Left colon (tissue), 2 donors: ENCODE measurements around the gene IDI2. TPM values are rescaled to one million over a fixed set of nuclear protein-coding genes. Genes with fewer than 3 reads are reported as not detected.

Experiments
- ATAC-seq: fragments of 200-7000 bp; cut with Tn5 transposase; one replicate; pipeline ENCODE4 v1.9.1; 2020; ENCODE audit warnings: mild to moderate bottlenecking, moderate library complexity
- DNase-seq, 2 donors: peaks; one replicate each; pipeline ENCODE4 v3.0.0-alpha.2; 2020
- intact Hi-C, 2 donors: fragments of 100-400 bp; cut with DNase I in 1 of 2; cut with micrococcal nuclease in 1 of 2; formaldehyde crosslinking; loops; one replicate each; pipeline versions ENCODE4 v1.11.2 to v1.14.0; 2022; cut with DNase I, micrococcal nuclease
- total RNA-seq, 2 donors: library from RNA; stranded (reverse); fragmentation: NEBNext Ultra II Directional; extraction: Animal tissue kit (Norgen Biotek cat#: 25700); gene quantifications; one replicate each; pipeline ENCODE4 v1.2.1, GENCODE V29; 2021
- donor health status: DM: no; HTN: no; CAD: no.
- donor health status: DM: yes; HTN: yes; CAD: no.

Gene IDI2
- total RNA-seq, 2 donors from 2014 or later = not detected

DNA sequence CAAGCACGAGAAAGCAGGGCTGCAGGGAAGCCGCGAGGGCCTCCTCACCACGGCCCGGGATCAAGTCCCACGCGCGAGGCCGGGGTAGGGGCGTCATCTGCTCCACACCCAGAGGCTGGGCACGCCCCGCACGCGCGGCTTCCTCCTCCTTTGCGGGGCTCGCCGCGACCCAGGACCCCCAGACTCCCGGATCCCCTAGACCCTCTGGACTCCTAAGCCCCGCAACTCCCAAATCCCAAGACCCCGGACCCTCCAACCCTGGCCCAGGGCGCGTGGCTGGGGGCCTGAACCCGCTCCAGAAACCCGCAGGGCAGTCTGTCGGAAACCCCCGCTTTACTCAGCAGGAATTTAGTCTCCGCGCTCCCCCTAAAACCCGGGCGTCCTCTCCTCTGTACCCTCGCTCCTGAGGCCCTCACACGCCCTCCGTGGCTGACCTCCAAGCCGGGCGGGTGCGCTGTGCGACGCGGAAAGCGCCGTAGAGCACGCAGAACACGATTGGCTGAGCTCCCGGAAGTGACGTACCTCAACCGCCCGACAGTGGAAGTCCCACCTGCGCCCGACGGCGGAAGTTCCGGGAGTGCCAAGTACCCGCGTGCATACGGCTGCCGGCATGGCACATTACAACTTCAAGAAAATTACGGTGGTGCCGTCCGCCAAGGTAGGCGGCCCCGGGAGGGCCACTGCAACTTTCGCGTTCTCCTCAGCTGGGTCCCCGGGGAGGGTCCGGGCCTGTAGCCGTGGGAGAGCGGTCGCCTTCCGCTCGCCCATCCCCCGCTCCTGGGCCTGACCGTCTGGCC, 37.6 kb downstream of the IDI2 start, which contains the start of gene GTPBP4:
GTPBP4 (plus strand) TSS at position 565 of the 797 bp plus-strand sequence; CDS start at position 611, 46 bp downstream.
- DNase-seq (peak; percentile 99), ATAC-seq (peak; percentile 99)
- intact Hi-C loops = no loop called here

DNA sequence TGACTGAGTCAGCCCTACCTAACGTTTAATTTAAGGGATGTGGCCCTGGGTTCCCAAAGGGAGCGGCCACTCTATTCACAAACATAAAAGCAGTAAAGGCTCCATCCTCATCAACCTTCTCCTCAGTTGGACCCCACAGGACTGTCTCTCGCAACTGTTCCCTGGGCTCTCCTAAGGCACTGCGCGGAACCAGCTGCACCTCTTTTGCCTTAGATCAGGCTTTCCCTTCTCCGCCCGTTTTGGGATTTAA, 38.1 kb downstream of the IDI2 start:
- ATAC-seq = peak; percentile 29
- intact Hi-C loops = no loop called here
- no peak for DNase-seq

DNA sequence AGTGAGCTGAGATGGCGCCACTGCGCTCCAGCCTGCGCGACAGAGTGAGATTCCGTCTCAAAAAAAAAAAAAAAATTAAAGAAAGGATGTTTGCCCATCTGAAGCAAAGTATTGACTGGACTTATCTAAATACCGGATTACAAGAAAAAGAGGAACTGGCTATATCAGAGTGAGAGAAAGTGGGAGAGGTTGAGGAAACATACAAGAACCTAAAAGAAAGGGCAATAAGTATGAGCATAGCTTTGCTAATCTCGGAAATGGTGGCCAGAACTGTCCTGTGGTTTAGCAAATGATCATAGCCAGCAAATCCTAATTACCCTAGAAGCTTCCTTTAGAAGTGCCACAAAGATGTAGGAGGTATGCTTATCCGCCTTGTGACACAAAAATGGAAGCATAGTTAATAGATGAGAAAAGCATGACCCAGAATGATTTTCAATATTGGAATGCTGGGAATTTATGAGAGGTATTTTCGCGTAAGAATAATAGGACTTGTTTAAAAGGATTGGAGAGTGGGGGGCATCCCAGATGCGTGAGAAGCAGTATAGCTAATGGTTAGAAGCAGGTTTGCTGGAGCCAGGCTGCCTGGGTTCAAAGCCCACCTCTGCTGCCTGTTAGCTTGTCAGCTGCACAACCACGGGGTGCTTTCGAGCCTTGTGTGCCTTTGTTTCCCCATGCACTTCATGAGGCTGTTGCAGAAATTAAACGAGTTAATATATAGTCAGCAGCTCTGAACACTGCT, 38.6 kb downstream of the IDI2 start:
- ATAC-seq (no peak), DNase-seq (peak in 1 of 2 donors; percentile 16)
- intact Hi-C loops = no loop called here

DNA sequence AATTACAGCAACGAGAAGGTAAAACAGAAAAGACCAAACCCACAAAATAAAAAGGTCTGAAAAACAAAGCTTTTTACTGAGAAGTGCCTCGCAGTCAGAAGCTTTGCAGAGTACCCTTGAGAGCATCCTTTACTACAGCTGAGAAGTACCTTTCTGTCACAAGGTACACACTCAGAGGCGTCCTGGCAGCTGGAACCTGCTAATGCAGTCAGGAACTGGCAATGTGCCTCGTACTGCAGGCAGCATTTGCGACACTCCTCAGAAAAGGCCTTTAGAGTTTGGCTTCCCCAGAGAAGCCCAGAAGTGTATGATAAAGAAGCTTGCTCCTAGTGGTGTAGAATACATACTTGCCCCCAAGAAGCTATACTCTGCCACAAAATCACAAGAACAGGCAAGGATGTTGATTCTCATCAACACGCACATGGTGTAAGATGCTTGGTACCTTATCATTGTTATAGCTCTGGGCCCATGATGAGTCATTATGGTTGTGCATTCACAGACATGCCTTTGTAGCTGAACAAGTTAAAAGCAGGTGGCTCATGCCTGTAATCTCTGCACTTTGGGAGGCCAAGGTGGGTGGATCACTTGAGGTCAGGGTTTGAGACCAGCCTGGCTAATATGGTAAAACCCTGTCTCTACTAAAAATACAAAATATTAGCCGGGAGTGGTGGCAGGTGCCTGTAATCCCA, 39.4 kb downstream of the IDI2 start:
- no peak for ATAC-seq
- no peak for DNase-seq
- intact Hi-C loops = no loop called here

DNA sequence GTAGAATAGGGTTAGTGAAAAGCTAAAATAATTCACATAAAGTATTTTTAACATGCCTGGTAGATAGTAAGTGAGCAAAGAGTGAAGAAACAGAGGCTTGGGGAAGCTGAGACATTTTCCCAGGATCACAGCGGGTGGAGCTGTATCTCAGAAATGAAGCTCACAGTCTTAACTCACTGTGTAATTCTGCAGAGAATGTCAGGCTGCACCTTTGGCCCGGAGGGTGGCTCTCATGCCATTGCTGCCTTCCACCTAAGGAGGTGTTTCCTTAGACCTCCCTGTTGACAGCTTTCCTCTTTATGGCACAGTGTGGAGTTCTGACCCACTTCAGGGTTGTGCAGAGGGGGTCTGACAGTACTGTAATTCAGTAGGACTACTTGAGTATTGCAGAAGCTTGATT, 40.3 kb downstream of the IDI2 start:
- intact Hi-C loops = no loop called here

DNA sequence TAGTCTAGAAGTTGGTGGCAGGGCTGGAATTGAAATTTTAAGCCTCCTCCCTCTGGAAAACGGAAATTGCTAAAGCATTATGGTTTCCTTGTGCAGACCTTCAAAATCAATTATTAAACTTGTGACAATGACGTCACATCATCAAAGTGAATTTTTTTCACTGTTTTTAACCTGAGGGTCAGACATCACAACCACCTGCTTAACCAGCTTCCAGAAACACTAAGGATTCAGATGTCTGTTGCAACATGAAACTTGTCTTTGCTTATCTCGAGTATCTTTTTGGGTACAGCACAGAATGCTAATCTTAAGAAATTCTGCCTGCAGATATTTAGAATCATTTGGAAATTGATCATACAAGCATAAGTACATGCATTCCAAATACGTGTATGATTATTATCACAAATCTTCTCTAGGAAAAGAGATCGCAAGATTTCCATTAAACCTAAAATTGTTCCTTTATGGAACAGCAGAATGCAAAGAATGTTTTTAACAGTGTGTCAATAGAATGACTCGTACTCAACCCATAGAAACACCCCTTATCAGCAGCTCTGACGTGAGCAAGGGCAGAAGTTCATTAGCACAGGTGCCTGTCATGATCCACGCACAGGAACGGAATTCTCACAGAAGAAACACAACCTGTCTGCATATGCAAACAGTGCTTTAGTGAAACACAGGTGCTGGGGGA, 41.5 kb downstream of the IDI2 start:
- ATAC-seq (no peak), DNase-seq (no peak)
- intact Hi-C loops = no loop called here

More for the DNA sequence above, 40.3 kb downstream of the IDI2 start:
- DNase-seq = no peak
- ATAC-seq = no peak

DNA sequence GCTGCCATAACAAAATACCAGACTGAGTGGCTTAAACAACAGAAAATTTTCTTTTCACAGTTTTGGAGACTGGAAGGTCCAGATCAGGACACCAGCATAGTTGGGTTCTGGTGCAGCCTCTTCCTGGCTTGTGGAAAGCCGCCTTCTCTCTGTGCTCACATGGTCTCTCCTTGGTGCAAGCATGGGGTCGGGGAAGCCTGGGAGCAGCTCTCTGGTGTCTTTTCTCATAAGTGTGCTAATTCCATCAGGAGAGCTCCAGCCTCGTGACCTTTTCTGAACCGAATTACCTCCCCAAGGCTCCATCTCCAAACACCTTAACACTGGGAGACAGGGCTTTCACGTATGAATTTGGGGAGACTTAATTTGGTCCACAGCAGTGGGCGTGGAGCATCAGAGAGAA, 42.3 kb downstream of the IDI2 start:
- no peak for DNase-seq

DNA sequence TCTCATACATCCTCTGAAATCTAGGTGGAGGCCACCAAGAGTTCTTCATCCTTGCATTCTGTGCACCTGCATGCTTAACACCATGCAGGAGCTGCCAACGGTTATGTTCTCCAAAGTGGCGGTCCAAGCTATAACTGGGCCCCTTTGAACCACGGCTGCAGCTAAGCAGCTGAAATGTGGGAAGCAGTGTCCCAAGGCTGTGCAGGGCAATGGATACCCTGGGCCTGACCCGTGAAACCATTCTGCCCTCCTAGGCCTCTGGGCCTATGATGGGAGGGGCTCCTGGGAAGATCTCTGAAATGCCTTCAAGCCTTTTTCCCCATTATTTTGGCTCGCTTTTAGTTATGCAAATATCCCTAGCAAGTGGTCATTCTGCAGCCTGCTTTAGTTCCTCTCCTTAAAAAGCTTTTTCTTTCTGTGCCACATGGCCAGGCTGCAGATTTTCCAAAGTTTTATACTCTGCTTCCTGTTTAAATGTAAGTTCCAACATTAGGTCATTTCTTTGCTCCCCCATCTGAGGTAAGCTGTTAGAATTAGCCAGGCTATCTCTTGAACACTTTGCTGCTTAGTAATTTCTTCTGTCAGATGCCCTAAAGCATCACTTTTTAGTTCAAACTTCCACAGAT, 45.1 kb downstream of the IDI2 start:
- DNase-seq = no peak
- intact Hi-C loops = no loop called here
- ATAC-seq = no peak

More for the DNA sequence above, 42.3 kb downstream of the IDI2 start:
- ATAC-seq = no peak
- intact Hi-C loops = no loop called here

DNA sequence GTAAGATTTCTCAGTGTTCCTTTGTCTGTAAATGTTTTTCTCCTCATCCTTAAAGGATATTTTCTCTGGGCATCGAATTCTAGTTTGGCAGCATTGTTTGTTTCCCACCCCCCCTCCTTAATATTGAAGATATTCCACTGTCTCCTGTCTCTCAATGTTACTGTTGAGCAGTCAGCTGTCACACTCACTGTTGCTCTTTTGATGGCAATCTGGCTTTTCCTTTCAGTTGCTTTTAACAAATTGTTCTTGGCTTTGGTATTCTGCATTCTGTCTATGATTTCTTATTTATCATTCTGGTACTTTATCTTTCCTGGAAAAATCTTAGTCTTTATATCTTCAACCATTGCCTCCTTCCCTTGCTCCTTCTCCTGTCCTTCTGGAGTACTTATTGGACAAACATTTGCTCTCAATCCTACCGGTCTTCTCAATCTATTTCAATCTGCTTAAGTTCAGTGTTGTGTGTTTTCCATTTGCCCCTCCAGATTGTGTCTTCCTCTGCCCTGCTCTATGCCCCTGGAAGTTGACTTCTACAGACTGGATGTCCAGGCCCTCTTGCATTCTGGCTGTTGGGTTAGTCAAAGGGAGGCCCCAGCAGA, 46.7 kb downstream of the IDI2 start:
- no peak for ATAC-seq
- DNase-seq = no peak
- intact Hi-C loops = no loop called here

DNA sequence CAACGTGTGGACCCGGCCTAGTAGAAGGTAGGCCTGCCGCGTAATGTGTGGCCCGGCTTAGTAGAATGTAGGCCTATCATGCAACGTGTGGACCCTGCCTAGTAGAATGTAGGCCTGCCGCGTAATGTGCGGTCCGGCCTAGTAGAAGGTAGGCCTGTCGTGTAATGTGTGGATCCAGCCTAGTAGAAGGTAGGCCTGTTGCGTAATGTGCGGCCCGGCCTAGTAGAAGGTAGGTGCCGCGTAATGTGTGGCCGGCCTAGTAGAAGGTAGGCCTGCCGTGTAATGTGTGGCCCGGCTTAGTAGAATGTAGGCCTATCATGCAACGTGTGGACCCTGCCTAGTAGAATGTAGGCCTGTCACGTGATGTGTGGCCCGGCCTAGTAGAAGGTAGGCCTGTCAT, 49.3 kb downstream of the IDI2 start:
- no peak for ATAC-seq
- intact Hi-C loops = no loop called here
- DNase-seq = no peak

DNA sequence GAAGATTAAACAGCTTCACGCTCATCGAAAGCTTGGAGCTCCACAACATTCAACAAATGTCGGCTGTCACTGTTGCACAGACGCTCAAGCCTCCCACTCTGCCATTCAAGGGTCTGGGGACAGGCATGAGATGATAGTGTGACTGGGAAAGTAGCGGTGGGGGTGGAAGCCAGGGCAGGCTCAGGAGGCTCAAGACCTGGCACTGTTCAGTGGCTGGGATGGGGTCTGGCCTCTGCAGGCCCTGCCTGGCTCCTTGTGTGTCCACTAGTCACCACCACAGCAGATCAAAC, 50.9 kb downstream of the IDI2 start:
- no peak for ATAC-seq
- intact Hi-C loops = no loop called here
- DNase-seq = no peak

DNA sequence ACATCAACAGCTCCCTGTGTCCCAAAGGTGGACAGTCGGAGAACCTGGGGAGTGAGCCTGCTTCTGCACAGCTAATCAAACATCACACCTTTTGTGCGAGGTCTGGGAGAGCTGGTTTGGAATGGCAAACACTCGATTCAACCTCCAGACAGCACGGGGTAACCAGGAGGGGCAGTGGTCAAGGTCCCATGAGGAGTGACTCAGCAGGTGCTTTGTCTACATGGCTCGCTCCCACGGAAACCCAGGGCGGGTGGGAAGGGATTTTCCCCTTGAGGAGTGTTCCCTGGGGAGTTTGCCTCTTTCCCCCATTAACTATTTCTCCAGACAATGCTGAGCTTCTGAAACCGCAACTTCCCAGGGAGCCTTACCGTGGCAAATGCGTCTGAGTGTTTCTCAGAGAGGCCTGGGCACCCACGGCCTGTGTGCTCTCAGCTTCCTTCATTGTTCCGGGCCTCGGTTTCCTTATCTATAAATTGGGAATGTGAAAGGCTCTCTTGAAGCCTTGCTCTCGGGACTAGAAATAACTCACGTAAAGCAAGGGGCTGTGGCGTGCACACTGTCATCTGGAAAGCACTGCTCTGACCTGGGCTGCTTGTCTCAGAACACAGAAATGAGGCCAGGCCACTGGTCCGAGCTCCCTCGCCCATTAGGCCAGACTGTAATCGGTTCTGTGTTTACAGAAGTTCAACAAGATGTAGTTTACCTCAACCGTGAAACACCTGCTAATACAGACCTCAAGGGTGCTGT, 51.4 kb downstream of the IDI2 start:
- DNase-seq (no peak), ATAC-seq (no peak)

DNA sequence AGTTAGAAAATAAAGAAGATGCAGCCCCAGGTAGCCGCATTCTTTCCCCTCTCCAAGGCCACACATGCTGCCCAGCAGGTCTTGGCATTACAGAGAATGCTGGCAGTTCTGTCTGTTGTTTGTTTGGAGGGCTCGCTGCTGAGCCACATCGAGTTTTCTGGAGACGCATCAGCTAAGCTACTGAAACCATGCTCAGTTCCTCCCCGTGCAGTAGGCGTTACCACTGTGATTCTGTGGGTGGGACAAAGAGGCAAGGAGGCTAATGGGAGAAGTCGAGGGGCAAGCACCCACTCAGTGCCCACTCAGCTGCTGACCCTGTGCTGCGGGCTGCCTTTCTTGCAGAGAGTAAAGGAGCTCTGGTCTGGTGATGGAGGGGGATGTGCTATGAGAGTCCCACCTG, 52.9 kb downstream of the IDI2 start:
- ATAC-seq (no peak), DNase-seq (no peak)
- intact Hi-C loops = no loop called here

More for the DNA sequence above, 51.4 kb downstream of the IDI2 start:
- intact Hi-C loops = no loop called here

DNA sequence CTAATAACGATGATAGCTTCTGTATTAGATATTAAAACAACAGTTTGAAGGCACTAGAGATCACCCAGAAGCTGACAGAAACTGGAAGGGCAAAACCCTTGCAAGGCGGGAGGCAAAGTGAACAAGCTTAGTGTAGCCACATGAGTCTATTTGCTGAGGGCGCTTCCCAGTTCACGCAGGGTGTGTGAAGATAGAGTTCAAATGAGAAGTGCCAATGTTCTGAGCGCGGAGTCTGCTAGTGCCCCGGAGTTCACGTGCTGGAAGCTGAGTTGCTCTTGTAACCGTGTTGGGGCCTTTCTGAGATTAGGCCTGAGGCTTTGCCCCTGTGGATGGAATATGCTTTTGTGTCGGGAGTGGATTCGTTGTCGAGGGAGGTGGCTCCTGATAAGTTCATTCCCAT, 54.0 kb downstream of the IDI2 start:
- ATAC-seq = peak; percentile 89
- DNase-seq = peak; percentile 38 to 43
- intact Hi-C loops = no loop called here

DNA sequence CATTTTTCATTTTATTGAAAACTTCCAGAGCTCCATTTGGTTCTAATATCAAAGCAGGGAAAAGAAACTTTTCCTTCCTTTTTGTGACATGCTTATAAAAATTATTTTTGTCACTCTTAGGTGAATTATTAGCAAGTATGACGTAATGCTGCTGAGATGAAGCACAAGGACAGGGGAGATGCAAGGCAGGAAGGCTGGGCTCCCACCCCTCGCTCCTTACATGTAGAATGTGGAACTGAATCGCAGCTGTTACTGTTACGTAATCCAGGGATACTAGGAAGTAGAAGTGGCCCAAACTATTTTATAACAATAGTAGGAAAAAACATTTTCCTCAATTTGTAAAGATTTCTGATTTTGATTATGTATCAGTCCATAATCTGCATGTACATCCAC, 54.5 kb downstream of the IDI2 start:
- peak; percentile 39 for ATAC-seq
- intact Hi-C loops = no loop called here
- no peak for DNase-seq

DNA sequence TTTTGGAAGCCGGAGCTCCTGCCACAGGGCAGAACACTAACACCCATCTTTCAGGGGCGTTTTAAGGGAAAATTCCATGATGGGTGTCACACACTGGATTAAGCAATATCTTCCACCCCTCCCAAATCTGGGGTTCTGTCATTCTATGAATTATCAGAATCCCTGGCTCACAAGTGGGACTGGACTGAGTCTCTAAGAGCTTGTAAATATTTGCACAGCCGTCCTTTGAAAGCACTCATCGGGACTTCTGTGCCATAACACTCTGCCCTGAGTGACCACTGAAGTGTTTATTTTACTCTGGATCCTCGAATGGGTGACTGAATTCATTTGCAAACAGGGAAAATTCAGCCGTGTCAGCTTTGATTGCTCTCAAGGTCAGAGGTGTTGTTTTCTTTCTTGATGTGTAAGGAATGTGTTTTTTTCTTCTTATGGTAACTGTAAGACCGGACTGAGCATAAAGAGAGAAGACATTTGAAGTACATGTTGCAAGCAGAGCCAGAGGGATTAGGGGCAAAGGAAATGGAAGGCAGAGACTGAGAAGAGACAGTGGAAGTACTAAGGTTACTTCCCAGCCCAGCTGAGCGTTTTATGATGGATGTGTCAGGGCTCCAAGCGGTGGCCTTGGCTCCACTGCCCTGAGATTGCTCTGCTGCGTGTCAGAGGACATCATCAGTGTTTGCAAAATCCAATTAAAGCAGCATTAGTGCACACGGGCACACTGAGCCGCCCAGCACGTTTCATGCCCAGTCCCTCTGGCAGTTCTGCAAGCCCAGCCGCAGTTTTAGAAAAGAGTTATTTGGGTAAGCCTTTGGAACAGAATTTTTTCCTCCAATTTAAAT, 55.1 kb downstream of the IDI2 start:
- intact Hi-C loops = no loop called here
- DNase-seq = peak; percentile 24 to 40
- peak; percentile 87 for ATAC-seq

DNA sequence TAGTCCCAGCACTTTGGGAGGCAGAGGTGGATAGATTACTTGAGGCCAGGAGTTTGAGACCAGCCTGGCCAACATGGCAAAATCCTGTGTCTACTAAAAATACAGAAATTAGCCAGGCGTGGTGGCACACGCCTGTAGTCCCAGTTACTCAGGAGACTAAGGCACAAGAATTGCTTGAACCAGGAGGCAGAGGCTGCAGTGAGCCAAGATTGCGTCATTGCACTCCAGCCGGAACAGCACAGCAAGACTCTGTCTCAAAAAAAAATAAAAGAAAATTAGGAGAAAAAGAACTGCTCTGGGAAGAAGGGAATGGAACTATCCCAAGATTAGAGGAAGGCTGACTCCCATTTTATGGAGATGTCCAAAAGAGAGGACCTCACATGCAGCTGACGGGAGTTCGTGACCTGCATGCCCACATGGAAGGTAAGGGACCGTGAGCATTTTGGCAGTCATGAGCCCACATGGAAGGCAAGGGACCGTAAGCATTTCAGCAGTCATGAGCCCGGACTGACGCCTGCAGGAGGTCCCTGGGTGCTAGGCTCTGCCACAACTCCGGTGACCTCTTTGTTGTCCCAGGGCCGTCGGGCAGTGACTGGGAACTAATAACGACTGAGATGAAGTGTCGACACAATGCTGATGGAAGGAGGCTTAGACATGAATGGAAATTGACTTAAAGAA, 56.0 kb downstream of the IDI2 start:
- DNase-seq (no peak), ATAC-seq (no peak)
- intact Hi-C loops = no loop called here
